OCI-LY1 (cell line): ENCODE results near the gene PDE6H.

Source experiments
- CTCF ChIP-seq: fragments of 200-600 bp; sonication (generic), shearing (Covaris generic); IDR thresholded peaks from 2 replicates; pipeline ENCODE4 v1.5.1; 2017; ENCODE audit warnings: mild to moderate bottlenecking, antibody characterized with exemption, low read length, moderate library complexity, mixed read lengths
- EZH2 ChIP-seq: fragments of 200-600 bp; sonication (generic), shearing (Covaris generic); IDR thresholded peaks from 2 replicates; pipeline ENCODE4 v1.8.0; 2017; ENCODE audit warnings: borderline replicate concordance, mixed run types, mild to moderate bottlenecking, antibody characterized with exemption, low read length, moderate library complexity, mixed read lengths

DNA sequence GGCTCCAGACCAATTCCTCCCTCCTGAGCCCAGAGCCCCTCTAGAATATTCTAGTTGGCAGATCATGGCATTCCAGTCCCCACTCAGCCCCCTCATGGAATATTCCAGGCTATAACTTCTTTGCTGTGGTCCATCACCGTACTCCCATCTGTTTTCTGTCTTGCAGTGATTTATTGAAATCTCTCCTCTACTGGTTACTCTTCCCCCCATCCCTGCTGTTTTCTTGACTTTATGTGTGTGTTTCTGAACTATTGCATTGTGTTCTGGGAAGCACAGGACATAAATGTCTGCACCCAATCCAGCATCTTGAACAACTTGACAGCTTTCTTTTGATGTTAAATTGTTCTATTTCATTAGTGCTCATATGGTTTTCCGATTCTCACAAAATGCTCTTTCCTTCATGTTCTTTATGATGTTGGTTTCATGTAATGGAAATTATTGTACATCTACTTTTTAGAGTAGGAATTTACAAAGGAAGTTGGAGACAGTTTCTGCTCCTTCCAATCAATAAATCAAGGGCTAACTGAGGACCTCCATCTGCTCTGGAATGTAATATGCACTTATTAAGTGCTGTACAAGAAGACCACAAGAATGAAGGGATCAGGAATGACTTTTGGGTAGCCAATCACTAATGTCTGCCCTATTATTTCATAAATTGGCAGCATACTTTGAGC lies 26.3 kb downstream of the PDE6H start:
- TF ChIP-seq EZH2 (no peak), CTCF (no peak)
